NCI-H345 (cell line): ENCODE data around the gene FAM13A.
A peak's percentile ranks its signal among the peaks of the same experiment; 100 is the strongest.
"Not testable (repeated sequence)": the region's sequence is repeated elsewhere in the genome, so short reads cannot be mapped to it uniquely, and the experiment has no call there.

Source experiments
- DNase-seq: peaks from one replicate; lab custom pipeline; 2025; lab: John Stamatoyannopoulos, UW

Gene FAM13A

DNA sequence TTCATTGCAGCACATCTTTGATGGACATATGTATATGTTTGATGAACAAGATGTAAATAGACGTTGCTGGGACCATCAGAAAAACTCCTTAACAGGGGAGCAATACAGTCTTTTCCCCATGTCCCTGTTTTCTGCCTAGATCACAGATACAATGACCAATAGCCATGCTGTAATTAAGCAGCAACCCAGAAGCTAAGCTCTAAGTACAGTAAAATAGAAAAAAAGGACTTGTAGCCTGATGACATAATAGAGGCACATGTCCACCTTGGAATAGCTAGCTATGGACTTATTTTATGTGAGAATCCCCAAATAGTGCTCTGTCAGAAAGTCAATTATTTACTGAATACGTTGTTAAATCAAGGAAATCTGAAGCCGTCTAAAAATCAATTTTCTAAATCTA, 14.9 kb downstream of the FAM13A start:
- no peak for DNase-seq

GRCh38 chr4:89039730-89040338, 17.2 kb downstream of the FAM13A start:
- DNase-seq, result no peak

GRCh38 chr4:89036535-89036934, 20.4 kb downstream of the FAM13A start:
- DNase-seq, result no peak

GRCh38 chr4:89031272-89031671, 25.7 kb downstream of the FAM13A start:
- no peak for DNase-seq

GRCh38 chr4:89029591-89029990, 27.4 kb downstream of the FAM13A start:
- DNase-seq, result no peak

DNA sequence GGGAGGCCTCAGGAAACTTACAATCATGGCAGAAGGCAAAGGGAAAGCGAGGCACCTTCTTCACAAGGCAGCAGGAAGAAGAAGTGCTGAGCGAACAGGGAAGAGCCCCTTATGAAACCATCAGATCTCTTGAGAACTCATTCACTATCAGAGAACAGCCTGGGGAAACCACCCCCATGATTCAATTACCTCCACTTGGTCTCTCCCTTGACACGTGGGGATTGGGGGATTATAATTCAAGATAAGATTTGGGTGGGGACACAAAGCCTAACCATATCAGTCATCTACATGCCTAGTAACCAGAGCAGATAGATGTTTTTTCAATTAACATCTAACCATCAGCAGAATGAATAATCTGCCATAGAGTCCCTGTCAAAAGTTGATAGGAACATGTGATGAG, 30.4 kb downstream of the FAM13A start:
- no peak for DNase-seq

- peak; percentile 65 for DNase-seq
Measured at GRCh38 chr4:89024051-89024675, 32.8 kb downstream of the FAM13A start.

DNA sequence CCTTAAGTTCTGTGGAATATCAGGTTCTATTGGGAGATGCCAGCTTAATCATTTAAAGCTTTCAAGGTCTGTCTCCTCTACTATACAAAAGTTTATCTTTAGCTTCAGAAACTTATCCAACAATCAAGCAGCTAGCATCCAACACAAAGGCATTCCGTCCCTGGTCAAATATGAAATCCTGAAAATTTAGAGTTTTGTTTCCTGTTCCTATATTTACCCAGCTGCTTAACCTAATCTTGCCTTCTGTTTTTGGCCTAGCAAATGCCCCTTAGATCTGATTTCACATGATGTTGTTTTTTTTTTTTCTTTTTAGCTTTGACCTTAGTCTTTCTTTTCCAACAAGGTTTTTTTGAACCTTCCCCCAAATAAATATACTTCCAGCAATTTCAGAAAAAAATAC, 33.8 kb downstream of the FAM13A start:
- no peak for DNase-seq

- no peak for DNase-seq
Measured at GRCh38 chr4:89022426-89023128, 34.4 kb downstream of the FAM13A start.

DNA sequence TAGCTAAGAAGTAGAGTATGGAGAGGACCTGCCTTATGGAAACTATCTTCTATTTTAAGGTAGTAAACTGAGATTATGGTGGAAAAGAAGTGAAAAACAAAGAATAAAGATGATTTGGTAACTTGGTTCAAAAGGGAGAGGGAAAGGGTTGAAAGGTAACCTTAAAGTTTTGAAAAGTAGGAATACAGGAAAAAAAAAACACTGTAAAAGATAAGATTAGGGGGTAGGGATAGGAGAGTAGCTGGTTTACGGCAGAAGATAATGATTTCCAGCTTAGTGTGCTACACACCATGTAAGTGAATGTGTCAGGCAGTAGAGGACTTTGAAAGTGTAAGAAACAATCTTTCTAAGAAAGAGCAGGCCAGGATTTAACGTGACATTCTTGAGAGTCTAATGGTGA, 35.3 kb downstream of the FAM13A start:
- no peak for DNase-seq

DNA sequence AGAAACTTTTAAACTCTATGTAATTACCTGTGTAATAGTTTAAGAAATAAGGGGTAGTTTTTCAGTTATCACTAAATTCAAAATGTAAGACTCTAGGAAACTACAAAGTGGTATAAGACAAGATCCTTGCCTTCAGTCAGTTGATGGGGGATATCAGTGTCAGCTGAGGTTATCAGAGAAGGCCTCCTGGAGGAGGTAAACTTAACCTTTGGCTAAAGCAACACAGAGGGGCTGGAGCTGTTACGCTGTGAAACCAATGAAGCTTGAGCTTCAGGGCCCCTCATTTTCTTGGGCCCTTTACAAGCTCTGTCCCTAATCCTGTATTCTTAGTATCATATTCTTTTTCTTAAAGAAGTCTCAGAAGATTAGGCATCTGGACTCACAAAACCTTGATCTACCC, 35.9 kb downstream of the FAM13A start:
- DNase-seq, result no peak

DNA sequence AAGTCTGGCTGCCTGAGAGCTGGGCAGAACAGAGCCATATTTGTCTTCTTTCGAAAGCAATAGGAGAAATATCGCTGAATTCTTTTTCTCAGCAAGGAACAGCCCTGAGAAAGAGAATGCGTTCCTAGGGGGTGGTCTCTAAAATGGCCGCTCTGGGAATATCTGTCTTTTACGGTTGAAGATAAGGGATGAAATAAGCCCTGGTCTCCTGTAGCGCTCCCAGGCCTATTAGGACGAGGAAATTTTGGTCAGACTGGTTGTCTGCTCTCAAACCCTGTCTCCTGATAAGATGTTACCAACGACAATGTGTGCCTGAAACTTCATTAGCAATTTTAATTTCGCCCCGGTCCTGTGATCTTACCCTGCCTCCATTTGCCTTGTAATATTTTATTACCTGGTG, 42.1 kb downstream of the FAM13A start:
- not testable (repeated sequence) for DNase-seq

- DNase-seq, result no peak
Measured at GRCh38 chr4:89009761-89010369, 47.1 kb downstream of the FAM13A start.

- no peak for DNase-seq
Measured at GRCh38 chr4:89009115-89009514, 47.9 kb downstream of the FAM13A start.

DNA sequence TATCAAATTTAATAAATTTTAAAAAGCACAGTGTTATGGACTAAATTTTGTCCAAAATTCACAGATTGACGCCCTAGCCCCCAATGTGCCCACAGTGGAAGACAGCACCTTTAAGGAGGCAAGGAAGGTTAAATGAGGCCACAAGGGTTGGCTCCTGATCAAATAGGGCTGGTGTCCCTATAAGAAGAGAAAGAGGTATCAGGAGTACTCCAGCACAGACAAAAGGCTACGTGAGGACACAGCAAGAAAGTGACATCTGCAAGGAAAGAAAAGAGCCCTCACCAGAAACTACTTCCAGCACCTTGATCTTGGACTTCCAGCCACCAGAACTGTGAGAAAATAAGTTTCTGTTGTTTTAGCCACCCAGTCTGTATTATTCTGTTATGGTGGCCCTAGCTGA, 48.8 kb downstream of the FAM13A start:
- no peak for DNase-seq

DNA sequence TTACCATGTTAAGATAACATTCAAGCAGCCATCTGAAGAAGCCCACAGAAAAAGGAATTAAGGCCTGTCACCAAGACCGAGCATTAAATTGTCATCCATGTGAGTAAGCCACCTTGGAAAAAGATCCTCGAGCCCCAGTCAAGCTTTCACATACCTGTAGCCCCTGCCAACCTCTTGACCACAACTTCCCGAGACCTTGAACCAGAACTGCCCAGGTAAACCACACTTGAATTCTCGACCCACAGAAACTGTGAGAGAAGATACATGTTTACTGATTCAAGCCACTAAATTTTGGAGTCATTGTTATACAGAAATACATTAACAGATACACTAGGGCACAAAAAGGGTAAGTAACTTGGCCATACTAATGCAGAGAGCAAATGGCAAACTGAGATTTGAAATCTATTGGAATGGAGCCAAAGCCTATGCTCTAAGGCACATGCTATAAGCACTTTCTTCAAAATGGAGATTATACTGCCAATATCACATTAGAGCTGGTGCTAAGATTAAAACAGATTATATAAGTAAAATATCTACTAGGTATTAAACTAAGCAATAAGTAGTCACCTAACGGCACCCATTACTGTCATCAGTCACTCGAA, 49.5 kb downstream of the FAM13A start:
- DNase-seq, result no peak

DNA sequence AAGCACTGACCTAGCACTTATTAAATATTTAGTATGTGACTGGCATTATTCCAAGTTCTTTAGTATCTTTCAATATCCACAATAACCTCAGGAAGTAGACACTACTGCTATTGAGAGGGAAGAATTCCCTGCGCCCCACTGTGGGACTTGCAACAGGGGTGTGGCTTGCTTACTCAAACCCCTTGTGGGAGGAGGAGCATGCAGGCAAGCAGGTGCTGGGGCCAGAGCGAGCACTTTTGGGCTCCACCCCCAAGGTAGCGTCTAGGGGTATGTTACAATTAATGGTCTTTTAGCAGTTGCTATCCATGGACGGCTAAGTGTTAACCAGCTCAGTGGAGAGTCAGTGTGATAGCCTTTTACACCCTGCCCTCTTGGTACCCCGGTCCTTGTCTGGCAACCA, 50.7 kb downstream of the FAM13A start:
- DNase-seq, result no peak

DNA sequence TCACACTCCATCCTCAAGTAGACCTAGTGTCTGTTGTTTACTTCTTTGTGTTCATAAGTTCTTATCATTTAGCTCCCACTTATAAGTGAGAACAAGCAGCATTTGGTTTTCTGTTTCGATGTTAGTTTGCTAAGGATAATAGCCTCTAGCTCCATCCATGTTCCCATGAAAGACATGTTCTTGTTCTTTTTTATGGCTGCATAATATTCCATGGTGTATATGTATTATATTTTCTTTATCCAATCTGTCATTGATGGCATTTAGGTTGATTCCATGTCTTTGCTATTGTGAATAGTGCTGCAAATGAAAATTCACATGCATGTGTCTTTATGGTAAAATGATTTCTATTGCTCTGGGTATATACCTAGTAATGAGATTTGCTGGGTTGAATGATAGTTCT, 51.9 kb downstream of the FAM13A start:
- not testable (repeated sequence) for DNase-seq

DNA sequence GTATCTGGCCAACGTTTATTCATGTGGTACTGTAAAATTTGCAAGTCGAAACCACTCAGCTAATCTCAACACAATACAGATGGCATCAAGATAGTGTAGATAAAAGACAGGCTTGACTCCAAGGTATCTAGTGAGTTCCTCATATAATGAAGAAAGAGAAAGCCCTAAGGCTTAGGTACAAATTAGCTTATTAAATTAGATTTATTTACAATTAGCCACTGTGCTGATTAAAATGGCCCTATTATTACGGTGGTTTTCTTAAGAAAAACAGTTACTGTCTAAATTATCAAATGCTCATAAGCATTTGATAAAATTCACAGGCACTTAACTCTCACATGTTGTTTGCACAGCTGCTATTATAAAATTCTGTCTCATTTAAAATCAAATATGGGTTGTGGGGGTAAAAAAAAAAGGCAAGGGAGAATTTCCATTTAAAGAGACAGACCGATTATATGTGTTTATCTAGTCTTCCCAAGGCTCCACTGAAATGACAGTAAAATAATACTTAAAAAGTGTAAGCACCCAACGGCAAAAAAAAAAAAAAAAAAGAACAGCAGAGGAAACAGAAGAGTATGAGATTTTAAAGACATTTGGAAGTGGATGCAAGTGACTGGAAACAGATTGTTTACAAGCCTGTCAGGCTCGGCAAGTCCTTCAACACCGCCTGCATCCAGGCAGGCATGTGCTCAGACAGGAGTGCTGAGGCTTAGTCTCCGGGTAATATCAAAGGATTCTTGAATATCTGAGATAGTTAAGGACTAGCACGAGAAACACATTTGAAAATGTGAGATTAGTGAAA, 55.1 kb downstream of the FAM13A start:
- DNase-seq, result peak; percentile 47

DNA sequence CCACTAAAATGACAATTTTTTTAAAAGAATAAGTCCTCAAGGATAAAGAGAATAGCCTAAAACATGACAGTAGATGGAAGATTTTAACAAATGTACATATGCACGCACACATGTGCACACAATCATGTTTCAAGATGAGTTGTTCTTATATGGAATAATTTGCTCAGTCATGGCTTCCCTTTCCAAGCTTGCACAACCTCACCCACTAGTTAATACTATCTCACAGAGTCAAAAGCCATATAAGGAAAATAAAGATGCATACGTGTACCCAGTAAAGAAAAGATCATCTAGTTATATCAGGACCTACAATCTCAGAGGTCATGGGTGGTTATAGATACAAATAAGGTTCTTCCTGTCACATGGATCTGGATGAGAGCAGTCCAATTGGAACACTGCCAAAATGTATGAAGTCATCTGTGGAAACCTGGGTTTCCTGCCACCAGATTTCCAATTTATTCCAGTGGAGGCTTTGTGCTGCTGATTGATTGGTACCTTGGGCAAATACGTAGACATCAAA, 56.1 kb downstream of the FAM13A start:
- peak; percentile 86 for DNase-seq

DNA sequence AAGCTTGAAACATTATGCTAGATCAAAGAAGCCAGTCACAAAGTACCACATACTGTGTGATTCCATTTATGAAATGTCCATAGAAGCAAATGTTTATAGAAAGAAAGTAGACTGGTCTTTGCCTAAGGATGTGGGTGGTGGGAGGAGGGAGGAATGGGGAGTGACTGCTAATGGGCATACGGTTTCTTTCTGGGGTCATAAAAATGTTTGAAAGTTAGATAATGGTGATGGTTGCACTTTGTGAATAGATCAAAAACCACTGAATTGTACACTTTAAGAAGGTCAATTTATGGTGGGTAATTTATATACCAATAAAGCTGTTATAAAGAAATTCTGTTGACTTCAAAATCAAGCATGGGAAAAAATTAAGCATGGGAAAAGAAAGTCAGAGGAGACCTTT, 56.6 kb downstream of the FAM13A start:
- DNase-seq, result no peak
